Spleen (tissue), 11 donors: ENCODE measurements around the gene ETV7. TPM values are rescaled to one million over a fixed set of nuclear protein-coding genes. Genes with fewer than 3 reads are reported as not detected.

Experiments used
- DNase-seq: peaks from one replicate; pipeline ENCODE4 v3.0.0-alpha.2; 2020
- H3K27ac ChIP-seq, 8 donors: fragments of 200-600 bp; sonication (generic) in 7 of 8; 1 replicate in 4 of 8; 2 replicates in 4 of 8; pipeline versions ENCODE4 v1.5.0 to v1.8.0; 2016 to 2021; ENCODE audit warnings: inconsistent platforms in 4 of 8, mild to moderate bottlenecking in 4 of 8, moderate library complexity in 1 of 8
- H3K27me3 ChIP-seq, 7 donors: fragments of 200-600 bp; sonication (generic) in 6 of 7; replicated peaks in 1 of 7; 1 replicate in 4 of 7; 2 replicates in 3 of 7; pipeline versions ENCODE4 v1.5.0 to v1.8.0; 2016 to 2021; ENCODE audit warnings: inconsistent platforms in 3 of 7, mild to moderate bottlenecking in 1 of 7
- H3K36me3 ChIP-seq, 6 donors: fragments of 200-600 bp; sonication (generic) in 5 of 6; 1 replicate in 4 of 6; 2 replicates in 2 of 6; pipeline versions ENCODE4 v1.5.0 to v1.8.0; 2016 to 2021; ENCODE audit warnings: inconsistent platforms in 2 of 6
- H3K4me1 ChIP-seq, 6 donors: fragments of 200-600 bp; sonication (generic) in 5 of 6; 1 replicate in 3 of 6; 2 replicates in 3 of 6; pipeline versions ENCODE4 v1.5.0 to v1.8.0; 2016 to 2021; ENCODE audit warnings: inconsistent platforms in 3 of 6
- H3K4me3 ChIP-seq, 8 donors: fragments of 200-600 bp; sonication (generic) in 7 of 8; 1 replicate in 4 of 8; 2 replicates in 4 of 8; pipeline versions ENCODE4 v1.5.0 to v1.8.0; 2016 to 2021; ENCODE audit warnings: inconsistent platforms in 4 of 8, mild to moderate bottlenecking in 4 of 8, moderate library complexity in 2 of 8
- H3K9me3 ChIP-seq, 8 donors: fragments of 200-600 bp; sonication (generic) in 7 of 8; 1 replicate in 4 of 8; 2 replicates in 4 of 8; pipeline versions ENCODE4 v1.5.0 to v1.8.0; 2016 to 2021; ENCODE audit warnings: inconsistent platforms in 4 of 8
- CTCF ChIP-seq, 11 experiments: fragments of 200-600 bp in 7 of 11; fragments of 450-650 bp in 4 of 11; sonication (generic) in 4 of 11; IDR thresholded peaks in 8 of 11; conservative IDR thresholded peaks in 3 of 11; 1 replicate in 7 of 11; 2 replicates in 4 of 11; pipeline versions ENCODE4 v1.4.0 to v1.8.0; 2016 to 2021; ENCODE audit warnings: antibody characterized with exemption in 11 of 11, inconsistent platforms in 4 of 11, mild to moderate bottlenecking in 1 of 11
- POLR2A ChIP-seq, 3 donors: fragments of 450-650 bp; IDR thresholded peaks; one replicate each; pipeline ENCODE4 v1.5.1; 2017; ENCODE audit warnings: antibody characterized with exemption in 3 of 3, mild to moderate bottlenecking in 1 of 3
- POLR2AphosphoS5 ChIP-seq, 3 donors: sonication (generic); formaldehyde crosslinking; IDR thresholded peaks; one replicate each; pipeline ENCODE4 v1.5.1; 2017; ENCODE audit warnings: antibody characterized with exemption in 3 of 3
- WGBS, 5 donors: extraction: QIAGEN DNeasy Blood & Tissue Kit in 3 of 5; methylation state at CpG; one replicate each; pipeline versions ENCODE4 v1.1.5 to v1.1.7; 2013 to 2018; 5-methylcytosine and 5-hydroxymethylcytosine counted together
- intact Hi-C: fragments of 100-400 bp; cut with DNase I; formaldehyde crosslinking; loops from one replicate; pipeline ENCODE4 v1.15.0; 2023; ENCODE audit warnings: low total_unique reads
- polyA plus RNA-seq, 3 donors: library from polyadenylated mRNA; stranded (reverse); fragments of 200-250 nt; gene quantifications; one replicate each; pipeline ENCODE4 v1.2.1, GENCODE V29; 2013
- total RNA-seq, 7 donors: library from RNA; depleted of rRNA in 3 of 7; stranded (reverse); fragments of >200 nt in 3 of 7; fragmentation: NEBNext Ultra II Directional in 4 of 7; extraction: Animal tissue kit (Norgen Biotek cat#: 25700) in 4 of 7; gene quantifications; one replicate each; pipeline versions ENCODE4 v1.1.0 to v1.2.1, GENCODE V29; 2016 to 2021
- donor health status: healthy with polysubstance abuse.
- donor health status: DM: no; HTN: no; CAD: no; lungs with moderate emphysema.
- donor health status: DM: no; HTN: no; CAD: no.
- donor health status: Bipolar disorder and iron deficiency.
- donor health status: healthy.
- donor health status: DM: no; HTN: no; CAD: no.
- donor health status: DM: yes; HTN: yes; CAD: no.

ETV7 gene
- total and polyA plus RNA-seq, 10 donors, result 0.51 to 4.5 (median 2.0) TPM

- intact Hi-C loops, result no loop called here
- Histone ChIP-seq H3K9me3 (no peaks in the 10 kb centered on the region), H3K4me3 (no peak overlapping the region), H3K36me3 (no peaks in the 10 kb centered on the region), H3K27me3 (peaks cover 0 to 68% (median 19%) of the 10 kb centered on the region in 7 donors), H3K4me1 (peaks cover 0 to 13% (median 0%) of the 10 kb centered on the region in 6 donors), H3K27ac (no peak overlapping the region)
- 68 to 98% (median 89%) methylated on average over 4 to 6 of the region's 6 CpGs for WGBS, 5 donors
- TF ChIP-seq CTCF (IDR thresholded peaks at IDR 0.05 in 8 of 11, conservative IDR thresholded peaks at IDR 0.05 in 3 of 11) (no peak), POLR2A (IDR thresholded peaks at IDR 0.05) (no peak), POLR2AphosphoS5 (IDR thresholded peaks at IDR 0.05) (no peak)
- no peak for DNase-seq
These were observed 56.1 kb downstream of the ETV7 start for GRCh38 chr6:36331381-36331780.

GRCh38 chr6:36330366-36330765, 57.1 kb downstream of the ETV7 start:
- H3K36me3 ChIP-seq, result no peaks in the 10 kb centered on the region

GRCh38 chr6:36329798-36330291, 57.6 kb downstream of the ETV7 start:
- H3K27ac ChIP-seq, result no peak overlapping the region
- peaks cover 0 to 62% (median 9%) of the 10 kb centered on the region in 7 donors for H3K27me3 ChIP-seq
- DNase-seq, result no peak
- no peaks in the 10 kb centered on the region for H3K36me3 ChIP-seq
- H3K9me3 ChIP-seq, result no peaks in the 10 kb centered on the region
- TF ChIP-seq CTCF (IDR thresholded peaks at IDR 0.05 in 8 of 11, conservative IDR thresholded peaks at IDR 0.05 in 3 of 11), result no peak
- TF ChIP-seq POLR2AphosphoS5 (IDR thresholded peaks at IDR 0.05), result no peak
- TF ChIP-seq POLR2A (IDR thresholded peaks at IDR 0.05), result no peak
- H3K4me3 ChIP-seq, result no peak overlapping the region
- H3K4me1 ChIP-seq, result peaks cover 0 to 13% (median 0%) of the 10 kb centered on the region in 6 donors
- 62 to 76% (median 64%) methylated on average over 14 of the region's 14 CpGs for WGBS, 5 donors
- intact Hi-C loops, result no loop called here

More at GRCh38 chr6:36330366-36330765, 57.1 kb downstream of the ETV7 start:
- DNase-seq, result no peak
- intact Hi-C loops, result no loop called here
- 91 to 96% (median 92%) methylated on average over 11 to 14 of the region's 14 CpGs for WGBS, 5 donors
- no peaks in the 10 kb centered on the region for H3K9me3 ChIP-seq
- peaks cover 0 to 13% (median 0%) of the 10 kb centered on the region in 6 donors for H3K4me1 ChIP-seq
- H3K4me3 ChIP-seq, result no peak overlapping the region
- no peak for TF ChIP-seq CTCF (IDR thresholded peaks at IDR 0.05 in 8 of 11, conservative IDR thresholded peaks at IDR 0.05 in 3 of 11)
- TF ChIP-seq POLR2A (IDR thresholded peaks at IDR 0.05), result no peak
- no peak for TF ChIP-seq POLR2AphosphoS5 (IDR thresholded peaks at IDR 0.05)
- peaks cover 0 to 62% (median 10%) of the 10 kb centered on the region in 7 donors for H3K27me3 ChIP-seq
- H3K27ac ChIP-seq, result no peak overlapping the region

GRCh38 chr6:36328600-36328999, 58.9 kb downstream of the ETV7 start:
- intact Hi-C loops, result no loop called here
- no peak for DNase-seq
- Histone ChIP-seq H3K9me3 (no peaks in the 10 kb centered on the region), H3K4me1 (peaks cover 0 to 2% (median 0%) of the 10 kb centered on the region in 6 donors), H3K4me3 (no peak overlapping the region), H3K27ac (no peak overlapping the region), H3K27me3 (peaks cover 0 to 51% (median 4%) of the 10 kb centered on the region in 7 donors), H3K36me3 (no peaks in the 10 kb centered on the region)
- TF ChIP-seq POLR2A (IDR thresholded peaks at IDR 0.05), result no peak
- no peak for TF ChIP-seq CTCF (IDR thresholded peaks at IDR 0.05 in 8 of 11, conservative IDR thresholded peaks at IDR 0.05 in 3 of 11)
- TF ChIP-seq POLR2AphosphoS5 (IDR thresholded peaks at IDR 0.05), result no peak
- WGBS, 5 donors, result 85 to 92% (median 88%) methylated on average over 7 of the region's 7 CpGs
